ENCODE results near the gene NT5C2. TPM values are rescaled to one million over a fixed set of nuclear protein-coding genes. Genes with fewer than 3 reads are reported as not detected.
"Not testable (repeated sequence)": the region's sequence is repeated elsewhere in the genome, so short reads cannot be mapped to it uniquely, and the experiment has no call there.

NT5C2 gene
- total RNA-seq, 1 donor from 2014 or later = 113 TPM

- H3K4me1 ChIP-seq (ENCODE audit: insufficient read depth, low read length) = peaks cover 16% of the 10 kb centered on the region
- H4K20me1 ChIP-seq (ENCODE audit: insufficient read depth, low read length) = peaks cover 39% of the 10 kb centered on the region
- FAIRE-seq = no peak
- H3K27me3 ChIP-seq (ENCODE audit: insufficient read depth, low read length) = no peaks in the 10 kb centered on the region
- H3K9me3 Mint-ChIP-seq (ENCODE audit: unreplicated experiment) = no peaks in the 10 kb centered on the region
- TF ChIP-seq EZH2 (IDR thresholded peaks at IDR 0.05; ENCODE audit: insufficient read depth, low read length) (no peak), CTCF (IDR thresholded peaks at IDR 0.05; ENCODE audit: insufficient read depth, low read depth, low read length) (no peak)
- no peaks in the 10 kb centered on the region for H3K36me3 Mint-ChIP-seq (ENCODE audit: low read depth, unreplicated experiment)
- peak overlapping the region; percentile 84 for H3K27ac ChIP-seq (ENCODE audit: low read depth, low read length)
- H3K9ac ChIP-seq (ENCODE audit: low read length) = peak overlapping the region; percentile 91
- peak overlapping the region; percentile 84 for H3K4me3 ChIP-seq (ENCODE audit: insufficient read depth, low read depth, low read length)
- H3K36me3 ChIP-seq (ENCODE audit: insufficient read depth, low read length) = no peaks in the 10 kb centered on the region
- H3K4me1 Mint-ChIP-seq (ENCODE audit: low read depth, unreplicated experiment) = peaks cover 14% of the 10 kb centered on the region
- peaks cover 50% of the 10 kb centered on the region for H3K79me2 ChIP-seq (ENCODE audit: insufficient read depth, low read length)
- peak overlapping the region; percentile 91 for H3K4me2 ChIP-seq (ENCODE audit: low read length)
- H3K9me3 ChIP-seq (ENCODE audit: insufficient read depth, low read depth, low read length) = no peaks in the 10 kb centered on the region
- peak overlapping the region; percentile 96 for H3K4me3 Mint-ChIP-seq (ENCODE audit: unreplicated experiment)
- H3K27me3 Mint-ChIP-seq (ENCODE audit: low read depth, unreplicated experiment) = no peaks in the 10 kb centered on the region
- H3K27ac Mint-ChIP-seq (ENCODE audit: unreplicated experiment) = peak overlapping the region; percentile 95
- peak overlapping the region; percentile 65 for H2AFZ ChIP-seq (ENCODE audit: low read depth, low read length)
- DNase-seq (ENCODE audit: low read depth) = peak; percentile 72
Measured at GRCh38 chr10:103192451-103193106, 493 bp downstream of the NT5C2 start.

- Histone ChIP-seq H3K9me3 (ENCODE audit: insufficient read depth, low read depth, low read length) (no peaks in the 10 kb centered on the region), H3K36me3 (ENCODE audit: insufficient read depth, low read length) (no peaks in the 10 kb centered on the region), H2AFZ (ENCODE audit: low read depth, low read length) (peak overlapping the region; percentile 65), H3K4me3 (ENCODE audit: insufficient read depth, low read depth, low read length) (peak overlapping the region; percentile 84), H3K79me2 (ENCODE audit: insufficient read depth, low read length) (peaks cover 55% of the 10 kb centered on the region), H3K4me2 (ENCODE audit: low read length) (peak overlapping the region; percentile 91), H3K4me1 (ENCODE audit: insufficient read depth, low read length) (peaks cover 16% of the 10 kb centered on the region), H3K27me3 (ENCODE audit: insufficient read depth, low read length) (no peaks in the 10 kb centered on the region), H4K20me1 (ENCODE audit: insufficient read depth, low read length) (peaks cover 41% of the 10 kb centered on the region), H3K27ac (ENCODE audit: low read depth, low read length) (peak overlapping the region; percentile 84), H3K9ac (ENCODE audit: low read length) (peak overlapping the region; percentile 91)
- FAIRE-seq = no peak
- Mint-ChIP-seq H3K27me3 (ENCODE audit: low read depth, unreplicated experiment) (no peaks in the 10 kb centered on the region), H3K4me1 (ENCODE audit: low read depth, unreplicated experiment) (peaks cover 9% of the 10 kb centered on the region), H3K36me3 (ENCODE audit: low read depth, unreplicated experiment) (no peaks in the 10 kb centered on the region), H3K9me3 (ENCODE audit: unreplicated experiment) (no peaks in the 10 kb centered on the region), H3K27ac (ENCODE audit: unreplicated experiment) (peak overlapping the region; percentile 95), H3K4me3 (ENCODE audit: unreplicated experiment) (peak overlapping the region; percentile 96)
- no peak for DNase-seq (ENCODE audit: low read depth)
- TF ChIP-seq EZH2 (IDR thresholded peaks at IDR 0.05; ENCODE audit: insufficient read depth, low read length) = no peak
- TF ChIP-seq CTCF (IDR thresholded peaks at IDR 0.05; ENCODE audit: insufficient read depth, low read depth, low read length) = no peak
Measured at GRCh38 chr10:103192089-103192450, 1.0 kb downstream of the NT5C2 start.

GRCh38 chr10:103191198-103191597 lies 1.9 kb downstream of the NT5C2 start:
- not testable (repeated sequence) for H3K36me3 Mint-ChIP-seq (ENCODE audit: low read depth, unreplicated experiment); DNase-seq (ENCODE audit: low read depth); H3K9me3 ChIP-seq (ENCODE audit: insufficient read depth, low read depth, low read length); H3K27ac ChIP-seq (ENCODE audit: low read depth, low read length); H3K36me3 ChIP-seq (ENCODE audit: insufficient read depth, low read length); H3K4me1 Mint-ChIP-seq (ENCODE audit: low read depth, unreplicated experiment); H2AFZ ChIP-seq (ENCODE audit: low read depth, low read length); H3K27me3 ChIP-seq (ENCODE audit: insufficient read depth, low read length); H3K9me3 Mint-ChIP-seq (ENCODE audit: unreplicated experiment); FAIRE-seq; H3K27me3 Mint-ChIP-seq (ENCODE audit: low read depth, unreplicated experiment)
- H4K20me1 ChIP-seq (ENCODE audit: insufficient read depth, low read length) = peaks cover 50% of the 10 kb centered on the region
- peak overlapping the region; percentile 91 for H3K9ac ChIP-seq (ENCODE audit: low read length)
- Mint-ChIP-seq H3K27ac (ENCODE audit: unreplicated experiment) (peak overlapping the region; percentile 17), H3K4me3 (ENCODE audit: unreplicated experiment) (peak overlapping the region; percentile 96)
- H3K4me1 ChIP-seq (ENCODE audit: insufficient read depth, low read length) = peaks cover 16% of the 10 kb centered on the region
- peak overlapping the region; percentile 84 for H3K4me3 ChIP-seq (ENCODE audit: insufficient read depth, low read depth, low read length)
- peaks cover 64% of the 10 kb centered on the region for H3K79me2 ChIP-seq (ENCODE audit: insufficient read depth, low read length)
- H3K4me2 ChIP-seq (ENCODE audit: low read length) = peak overlapping the region; percentile 91
